Neural progenitor cell (in vitro differentiated cells): ENCODE measurements around the gene MAST2. TPM values are rescaled to one million over a fixed set of nuclear protein-coding genes. Genes with fewer than 3 reads are reported as not detected.
"Not testable (repeated sequence)": the region's sequence is repeated elsewhere in the genome, so short reads cannot be mapped to it uniquely, and the experiment has no call there.

ENCODE experiments used
- DNase-seq: peaks from one replicate; pipeline ENCODE4 v3.0.0-alpha.2; 2016; ENCODE audit warnings: low spot score
- H2AFZ ChIP-seq: fragments of 200-600 bp; sonication (generic); replicated peaks from 2 replicates; pipeline ENCODE4 v1.6.1; 2016; ENCODE audit warnings: antibody characterized with exemption
- H3F3A ChIP-seq: fragments of 200-600 bp; sonication (generic); 2 replicates; pipeline ENCODE4 v1.6.1; 2016; ENCODE audit warnings: antibody characterized with exemption, low read depth
- H3K27ac ChIP-seq: fragments of 200-600 bp; sonication (generic); 2 replicates; pipeline ENCODE4 v1.5.1; 2016; ENCODE audit warnings: mild to moderate bottlenecking
- H3K27me3 ChIP-seq: fragments of 200-600 bp; sonication (generic); 2 replicates; pipeline ENCODE4 v1.6.1; 2016; ENCODE audit warnings: mild to moderate bottlenecking, moderate library complexity
- H3K36me3 ChIP-seq: fragments of 200-600 bp; sonication (generic); 2 replicates; pipeline ENCODE4 v1.5.1; 2016
- H3K4me1 ChIP-seq: fragments of 200-600 bp; sonication (generic); 2 replicates; pipeline ENCODE4 v1.6.1; 2016; ENCODE audit warnings: mixed run types
- H3K4me2 ChIP-seq: fragments of 200-600 bp; sonication (generic); 2 replicates; pipeline ENCODE4 v1.6.1; 2016
- H3K4me3 ChIP-seq: fragments of 200-600 bp; sonication (generic); 2 replicates; pipeline ENCODE4 v1.5.1; 2016
- H3K79me2 ChIP-seq: fragments of 200-600 bp; sonication (generic); 2 replicates; pipeline ENCODE4 v1.6.1; 2016; ENCODE audit warnings: low read depth
- H3K9ac ChIP-seq: fragments of 200-600 bp; sonication (generic); 2 replicates; pipeline ENCODE4 v1.6.1; 2016
- H3K9me3 ChIP-seq: fragments of 200-600 bp; sonication (generic); 2 replicates; pipeline ENCODE4 v1.5.1; 2016; ENCODE audit warnings: low read depth
- H4K20me1 ChIP-seq: fragments of 200-600 bp; sonication (generic); 2 replicates; pipeline ENCODE4 v1.6.1; 2016; ENCODE audit warnings: low read depth
- H3K27ac Mint-ChIP-seq: 3 replicates; pipeline ENCODE4 v1.8.0; 2021; ENCODE audit warnings: mixed read lengths
- H3K27me3 Mint-ChIP-seq: 2 replicates; pipeline ENCODE4 v1.8.0; 2022; ENCODE audit warnings: low read depth, mild to moderate bottlenecking, inconsistent platforms, moderate library complexity, mixed read lengths; ENCODE audit not compliant: insufficient read depth
- H3K36me3 Mint-ChIP-seq: 3 replicates; pipeline ENCODE4 v1.8.0; 2021; ENCODE audit warnings: mixed read lengths
- H3K4me1 Mint-ChIP-seq: 3 replicates; pipeline ENCODE4 v1.8.0; 2021; ENCODE audit warnings: mixed read lengths
- H3K4me3 Mint-ChIP-seq: 3 replicates; pipeline ENCODE4 v1.8.0; 2021; ENCODE audit warnings: mild to moderate bottlenecking, moderate library complexity, mixed read lengths
- H3K9me3 Mint-ChIP-seq: 3 replicates; pipeline ENCODE4 v1.8.0; 2020; ENCODE audit warnings: mixed read lengths
- EZH2 ChIP-seq: fragments of 200-600 bp; sonication (generic); IDR thresholded peaks from 2 replicates; pipeline ENCODE4 v1.6.1; 2017; ENCODE audit warnings: antibody characterized with exemption, mild to moderate bottlenecking, moderate library complexity
- EZH2phosphoT487 ChIP-seq: fragments of 200-600 bp; sonication (generic); IDR thresholded peaks from 2 replicates; pipeline ENCODE4 v1.6.1; 2017; ENCODE audit warnings: antibody characterized with exemption
- total RNA-seq: library from RNA; depleted of rRNA; stranded (reverse); fragments of >200 nt; gene quantifications from 2 replicates; pipeline ENCODE4 v1.2.3, GENCODE V29; 2015; ENCODE audit warnings: low replicate concordance
- TF ChIP-seq, protein P1 (sequence below): fragments of 200-600 bp; sonication (generic); IDR thresholded peaks from 2 replicates; pipeline ENCODE4 v1.5.1; 2017; ENCODE audit warnings: antibody characterized with exemption, mild to moderate bottlenecking

MAST2 gene
- total RNA-seq, 1 donor from 2014 or later: 5.5 TPM

DNA sequence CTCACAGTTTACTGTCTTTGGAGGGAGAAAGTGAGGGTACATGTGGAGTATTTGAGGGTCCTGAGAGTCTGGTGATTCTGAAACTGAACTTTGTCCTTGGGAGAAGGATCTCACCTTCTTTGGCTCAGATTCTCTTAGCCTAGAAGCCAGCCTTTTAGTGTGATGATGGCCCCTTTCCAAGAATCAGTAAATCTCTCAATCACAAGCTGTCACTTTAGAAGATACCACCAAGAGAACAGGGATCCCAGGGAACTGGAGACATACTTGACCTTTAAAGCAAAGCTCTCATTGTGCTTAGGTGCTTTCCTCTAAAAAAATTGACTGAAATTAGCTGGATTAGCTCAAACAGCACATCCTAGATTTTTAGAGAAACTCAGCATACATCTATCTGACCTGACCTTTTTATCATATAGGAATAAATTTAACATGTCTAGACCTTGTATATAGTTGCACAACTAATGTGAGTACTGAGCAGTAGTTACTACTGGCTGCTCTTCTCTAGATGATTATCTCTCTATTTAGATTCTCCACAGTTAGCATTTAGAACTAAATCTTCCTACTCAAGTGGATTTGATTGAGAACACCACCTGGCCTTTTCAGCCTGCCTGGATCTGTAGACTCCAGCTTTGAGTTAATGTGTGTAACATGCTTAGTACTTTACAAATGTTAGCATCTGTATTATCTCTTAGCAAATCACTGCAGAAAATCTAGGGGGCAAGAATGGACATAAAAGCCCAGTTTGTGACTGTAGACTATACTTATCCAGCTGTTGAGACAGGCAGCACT, 157.7 kb downstream of the MAST2 start:
- H3K36me3 Mint-ChIP-seq: peaks cover 27% of the 10 kb centered on the region
- Histone ChIP-seq H3K4me3 (no peak overlapping the region), H4K20me1 (no peaks in the 10 kb centered on the region), H3K27me3 (no peaks in the 10 kb centered on the region), H3K9ac (no peak overlapping the region), H3K9me3 (no peaks in the 10 kb centered on the region), H3K4me2 (no peak overlapping the region), H3F3A (no peaks in the 10 kb centered on the region), H3K27ac (no peak overlapping the region), H3K4me1 (no peaks in the 10 kb centered on the region), H3K36me3 (no peaks in the 10 kb centered on the region), H3K79me2 (no peaks in the 10 kb centered on the region), H2AFZ (no peak overlapping the region)
- H3K9me3 Mint-ChIP-seq: peaks cover 12% of the 10 kb centered on the region
- TF ChIP-seq, protein P1, sequence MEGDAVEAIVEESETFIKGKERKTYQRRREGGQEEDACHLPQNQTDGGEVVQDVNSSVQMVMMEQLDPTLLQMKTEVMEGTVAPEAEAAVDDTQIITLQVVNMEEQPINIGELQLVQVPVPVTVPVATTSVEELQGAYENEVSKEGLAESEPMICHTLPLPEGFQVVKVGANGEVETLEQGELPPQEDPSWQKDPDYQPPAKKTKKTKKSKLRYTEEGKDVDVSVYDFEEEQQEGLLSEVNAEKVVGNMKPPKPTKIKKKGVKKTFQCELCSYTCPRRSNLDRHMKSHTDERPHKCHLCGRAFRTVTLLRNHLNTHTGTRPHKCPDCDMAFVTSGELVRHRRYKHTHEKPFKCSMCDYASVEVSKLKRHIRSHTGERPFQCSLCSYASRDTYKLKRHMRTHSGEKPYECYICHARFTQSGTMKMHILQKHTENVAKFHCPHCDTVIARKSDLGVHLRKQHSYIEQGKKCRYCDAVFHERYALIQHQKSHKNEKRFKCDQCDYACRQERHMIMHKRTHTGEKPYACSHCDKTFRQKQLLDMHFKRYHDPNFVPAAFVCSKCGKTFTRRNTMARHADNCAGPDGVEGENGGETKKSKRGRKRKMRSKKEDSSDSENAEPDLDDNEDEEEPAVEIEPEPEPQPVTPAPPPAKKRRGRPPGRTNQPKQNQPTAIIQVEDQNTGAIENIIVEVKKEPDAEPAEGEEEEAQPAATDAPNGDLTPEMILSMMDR: no peak
- TF ChIP-seq EZH2 (no peak), EZH2phosphoT487 (no peak)
- no peak for DNase-seq
- H3K27ac Mint-ChIP-seq: no peak overlapping the region
- H3K27me3 Mint-ChIP-seq: no peaks in the 10 kb centered on the region
- no peaks in the 10 kb centered on the region for H3K4me1 Mint-ChIP-seq
- no peak overlapping the region for H3K4me3 Mint-ChIP-seq

DNA sequence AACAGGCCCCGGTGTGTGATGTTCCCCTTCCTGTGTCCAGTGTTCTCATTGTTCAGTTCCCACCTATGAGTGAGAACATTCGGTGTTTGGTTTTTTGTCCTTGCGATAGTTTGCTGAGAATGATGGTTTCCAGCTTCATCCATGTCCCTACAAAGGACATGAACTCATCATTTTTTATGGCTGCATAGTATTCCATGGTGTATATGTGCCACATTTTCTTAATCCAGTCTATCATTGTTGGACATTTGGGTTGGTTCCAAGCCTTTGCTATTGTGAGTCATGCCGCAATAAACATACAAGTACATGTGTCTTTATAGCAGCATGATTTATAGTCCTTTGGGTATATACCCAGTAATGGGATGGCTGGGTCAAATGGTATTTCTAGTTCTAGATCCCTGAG, 158.5 kb downstream of the MAST2 start:
- not testable (repeated sequence) for H3K4me3 ChIP-seq, H3K36me3 ChIP-seq, DNase-seq, H3K4me3 Mint-ChIP-seq, H3K4me1 Mint-ChIP-seq, H3K27me3 ChIP-seq, H3F3A ChIP-seq, H3K4me1 ChIP-seq, H3K27ac Mint-ChIP-seq, H3K79me2 ChIP-seq, H3K27ac ChIP-seq, H2AFZ ChIP-seq, H3K9ac ChIP-seq, H3K27me3 Mint-ChIP-seq, H4K20me1 ChIP-seq, H3K9me3 ChIP-seq, H3K4me2 ChIP-seq
- peaks cover 27% of the 10 kb centered on the region for H3K36me3 Mint-ChIP-seq
- H3K9me3 Mint-ChIP-seq: peaks cover 12% of the 10 kb centered on the region

DNA sequence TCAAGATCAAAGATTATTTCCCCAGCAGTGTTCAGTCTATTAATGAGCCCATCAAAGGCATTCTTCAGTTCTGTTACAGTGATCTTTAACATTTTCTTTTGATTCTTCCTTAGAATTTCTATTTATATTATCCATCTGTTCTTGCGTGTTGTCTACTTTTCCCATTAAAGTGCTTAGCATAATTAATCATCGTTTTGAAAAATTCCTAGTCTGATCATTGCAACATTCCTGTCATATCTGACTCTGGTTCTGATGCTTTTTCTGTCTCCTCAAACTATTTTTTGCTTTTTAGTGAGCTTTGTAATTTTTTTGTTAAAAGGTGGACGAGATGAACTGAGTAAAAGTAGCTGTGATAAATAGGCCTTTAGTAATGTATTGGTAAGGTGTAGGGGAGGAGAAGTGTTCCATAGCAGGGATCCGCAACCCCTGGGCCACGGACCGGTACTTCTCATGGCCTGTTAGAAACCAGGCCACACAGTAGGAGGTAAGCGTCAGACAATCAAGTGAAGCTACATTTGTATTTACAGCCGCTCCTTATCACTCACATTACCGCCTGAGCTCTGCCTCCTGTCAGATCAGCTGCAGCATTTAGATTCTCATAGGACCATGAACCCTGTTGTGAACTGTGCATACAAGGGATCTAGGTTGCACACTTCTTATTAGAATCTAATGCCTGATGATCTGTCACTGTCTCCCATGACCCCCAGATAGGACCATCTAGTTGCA, 165.7 kb downstream of the MAST2 start:
- Histone ChIP-seq H3K4me2 (no peak overlapping the region), H3F3A (no peaks in the 10 kb centered on the region), H2AFZ (no peak overlapping the region), H3K4me3 (no peak overlapping the region), H3K9me3 (no peaks in the 10 kb centered on the region), H3K36me3 (no peaks in the 10 kb centered on the region), H3K79me2 (no peaks in the 10 kb centered on the region), H3K9ac (no peak overlapping the region), H3K27me3 (no peaks in the 10 kb centered on the region), H3K4me1 (no peaks in the 10 kb centered on the region), H3K27ac (no peak overlapping the region), H4K20me1 (no peaks in the 10 kb centered on the region)
- Mint-ChIP-seq H3K36me3 (peaks cover 29% of the 10 kb centered on the region), H3K9me3 (peaks cover 9% of the 10 kb centered on the region), H3K27ac (no peak overlapping the region), H3K27me3 (no peaks in the 10 kb centered on the region), H3K4me3 (no peak overlapping the region), H3K4me1 (no peaks in the 10 kb centered on the region)
- DNase-seq: no peak
- TF ChIP-seq, protein P1: no peak
- TF ChIP-seq EZH2: no peak
- no peak for TF ChIP-seq EZH2phosphoT487

GRCh38 chr1:45969866-45970265, 166.5 kb downstream of the MAST2 start:
- Histone ChIP-seq H3K27me3 (no peaks in the 10 kb centered on the region), H2AFZ (no peak overlapping the region), H3K27ac (no peak overlapping the region), H4K20me1 (no peaks in the 10 kb centered on the region), H3K79me2 (no peaks in the 10 kb centered on the region), H3K4me1 (no peaks in the 10 kb centered on the region), H3K4me2 (no peak overlapping the region), H3K9ac (no peak overlapping the region), H3K4me3 (no peak overlapping the region), H3K36me3 (no peaks in the 10 kb centered on the region), H3K9me3 (no peaks in the 10 kb centered on the region), H3F3A (no peaks in the 10 kb centered on the region)
- TF ChIP-seq, protein P1: no peak
- TF ChIP-seq EZH2 (no peak), EZH2phosphoT487 (no peak)
- Mint-ChIP-seq H3K36me3 (peaks cover 24% of the 10 kb centered on the region), H3K27me3 (no peaks in the 10 kb centered on the region), H3K9me3 (peaks cover 6% of the 10 kb centered on the region), H3K4me1 (no peaks in the 10 kb centered on the region), H3K27ac (no peak overlapping the region), H3K4me3 (no peak overlapping the region)
- no peak for DNase-seq
